Astrocyte (in vitro differentiated cells and primary cell): ENCODE measurements around the gene KIF19. TPM values are rescaled to one million over a fixed set of nuclear protein-coding genes. Genes with fewer than 3 reads are reported as not detected.

Experiments
- DNase-seq: peaks from one replicate; pipeline ENCODE4 v3.0.0-alpha.2; 2010; ENCODE audit warnings: low read depth
- FAIRE-seq: peaks from 2 replicates; lab custom pipeline; 2011; peaks lifted over from hg19 to GRCh38; lab: Jason Lieb, UNC
- H2AFZ ChIP-seq: 2 replicates; pipeline ENCODE4 v1.6.0; 2012; ENCODE audit warnings: low read depth, low read length, inconsistent platforms
- H3K27ac ChIP-seq: 2 replicates; pipeline ENCODE4 v1.5.1; 2011; ENCODE audit warnings: low read depth, low read length, inconsistent platforms
- H3K27me3 ChIP-seq: 2 replicates; pipeline ENCODE4 v1.6.0; 2011; ENCODE audit warnings: low read length, inconsistent platforms; ENCODE audit not compliant: insufficient read depth
- H3K36me3 ChIP-seq: 2 replicates; pipeline ENCODE4 v1.5.1; 2011; ENCODE audit warnings: low read length, inconsistent platforms; ENCODE audit not compliant: insufficient read depth
- H3K4me1 ChIP-seq: 2 replicates; pipeline ENCODE4 v1.5.1; 2011; ENCODE audit warnings: low read length, inconsistent platforms; ENCODE audit not compliant: insufficient read depth
- H3K4me2 ChIP-seq: 2 replicates; pipeline ENCODE4 v1.6.0; 2012; ENCODE audit warnings: low read length, inconsistent platforms
- H3K4me3 ChIP-seq: 2 replicates; pipeline ENCODE4 v1.5.1; 2011; ENCODE audit warnings: low read depth, mild to moderate bottlenecking, low read length, inconsistent platforms; ENCODE audit not compliant: insufficient read depth
- H3K79me2 ChIP-seq: 2 replicates; pipeline ENCODE4 v1.6.0; 2012; ENCODE audit warnings: mild to moderate bottlenecking, low read length, inconsistent platforms; ENCODE audit not compliant: insufficient read depth
- H3K9ac ChIP-seq: 2 replicates; pipeline ENCODE4 v1.6.0; 2012; ENCODE audit warnings: mild to moderate bottlenecking, low read length, inconsistent platforms
- H3K9me3 ChIP-seq: 2 replicates; pipeline ENCODE4 v1.5.1; 2012; ENCODE audit warnings: low read depth, mild to moderate bottlenecking, low read length, inconsistent platforms; ENCODE audit not compliant: insufficient read depth
- H4K20me1 ChIP-seq: 2 replicates; pipeline ENCODE4 v1.6.0; 2012; ENCODE audit warnings: low read length, inconsistent platforms; ENCODE audit not compliant: insufficient read depth
- H3K27ac Mint-ChIP-seq: one replicate; pipeline ENCODE4 v1.8.0; 2021; ENCODE audit warnings: mild to moderate bottlenecking, mixed read lengths; ENCODE audit not compliant: unreplicated experiment
- H3K27me3 Mint-ChIP-seq: one replicate; pipeline ENCODE4 v1.8.0; 2021; ENCODE audit warnings: low read depth, mixed read lengths; ENCODE audit not compliant: unreplicated experiment
- H3K36me3 Mint-ChIP-seq: one replicate; pipeline ENCODE4 v1.8.0; 2021; ENCODE audit warnings: low read depth, mixed read lengths; ENCODE audit not compliant: unreplicated experiment
- H3K4me1 Mint-ChIP-seq: one replicate; pipeline ENCODE4 v1.8.0; 2021; ENCODE audit warnings: low read depth, mixed read lengths; ENCODE audit not compliant: unreplicated experiment
- H3K4me3 Mint-ChIP-seq: one replicate; pipeline ENCODE4 v1.8.0; 2021; ENCODE audit warnings: mild to moderate bottlenecking, moderate library complexity, mixed read lengths; ENCODE audit not compliant: unreplicated experiment
- H3K9me3 Mint-ChIP-seq: one replicate; pipeline ENCODE4 v1.8.0; 2021; ENCODE audit warnings: mild to moderate bottlenecking, mixed read lengths; ENCODE audit not compliant: unreplicated experiment
- EZH2 ChIP-seq: IDR thresholded peaks from 2 replicates; pipeline ENCODE4 v1.6.1; 2012; ENCODE audit warnings: mild to moderate bottlenecking, low read length, inconsistent platforms; ENCODE audit not compliant: insufficient read depth
- total RNA-seq: library from RNA; stranded (reverse); gene quantifications from 2 replicates; pipeline ENCODE4 v1.2.1, GENCODE V29; 2021
- TF ChIP-seq, protein P1 (sequence below): IDR thresholded peaks from 2 replicates; pipeline ENCODE4 v1.5.1; 2011; ENCODE audit warnings: low read depth, mild to moderate bottlenecking, inconsistent platforms, low read length, moderate library complexity; ENCODE audit not compliant: insufficient read depth

Gene KIF19
- total RNA-seq, 1 donor from 2014 or later, result not detected

GRCh38 chr17:74383141-74383540, 57.1 kb downstream of the KIF19 start:
- H3K4me3 Mint-ChIP-seq, result no peak overlapping the region
- H3K9ac ChIP-seq, result no peak overlapping the region
- peaks cover 6% of the 10 kb centered on the region for H3K4me1 Mint-ChIP-seq
- no peaks in the 10 kb centered on the region for H3K4me1 ChIP-seq
- H3K4me2 ChIP-seq, result no peak overlapping the region
- H3K9me3 ChIP-seq, result no peaks in the 10 kb centered on the region
- H3K4me3 ChIP-seq, result no peak overlapping the region
- no peak overlapping the region for H3K27ac Mint-ChIP-seq
- no peak overlapping the region for H3K27ac ChIP-seq
- TF ChIP-seq, protein P1, sequence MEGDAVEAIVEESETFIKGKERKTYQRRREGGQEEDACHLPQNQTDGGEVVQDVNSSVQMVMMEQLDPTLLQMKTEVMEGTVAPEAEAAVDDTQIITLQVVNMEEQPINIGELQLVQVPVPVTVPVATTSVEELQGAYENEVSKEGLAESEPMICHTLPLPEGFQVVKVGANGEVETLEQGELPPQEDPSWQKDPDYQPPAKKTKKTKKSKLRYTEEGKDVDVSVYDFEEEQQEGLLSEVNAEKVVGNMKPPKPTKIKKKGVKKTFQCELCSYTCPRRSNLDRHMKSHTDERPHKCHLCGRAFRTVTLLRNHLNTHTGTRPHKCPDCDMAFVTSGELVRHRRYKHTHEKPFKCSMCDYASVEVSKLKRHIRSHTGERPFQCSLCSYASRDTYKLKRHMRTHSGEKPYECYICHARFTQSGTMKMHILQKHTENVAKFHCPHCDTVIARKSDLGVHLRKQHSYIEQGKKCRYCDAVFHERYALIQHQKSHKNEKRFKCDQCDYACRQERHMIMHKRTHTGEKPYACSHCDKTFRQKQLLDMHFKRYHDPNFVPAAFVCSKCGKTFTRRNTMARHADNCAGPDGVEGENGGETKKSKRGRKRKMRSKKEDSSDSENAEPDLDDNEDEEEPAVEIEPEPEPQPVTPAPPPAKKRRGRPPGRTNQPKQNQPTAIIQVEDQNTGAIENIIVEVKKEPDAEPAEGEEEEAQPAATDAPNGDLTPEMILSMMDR, result no peak
- TF ChIP-seq EZH2, result no peak
- H3K27me3 ChIP-seq, result no peaks in the 10 kb centered on the region
- H3K79me2 ChIP-seq, result no peaks in the 10 kb centered on the region
- no peaks in the 10 kb centered on the region for H3K36me3 ChIP-seq
- DNase-seq (no peak), FAIRE-seq (no peak)
- H3K9me3 Mint-ChIP-seq, result no peaks in the 10 kb centered on the region
- H4K20me1 ChIP-seq, result no peaks in the 10 kb centered on the region
- no peak overlapping the region for H2AFZ ChIP-seq
- H3K27me3 Mint-ChIP-seq, result peaks cover 23% of the 10 kb centered on the region
- H3K36me3 Mint-ChIP-seq, result no peaks in the 10 kb centered on the region

DNA sequence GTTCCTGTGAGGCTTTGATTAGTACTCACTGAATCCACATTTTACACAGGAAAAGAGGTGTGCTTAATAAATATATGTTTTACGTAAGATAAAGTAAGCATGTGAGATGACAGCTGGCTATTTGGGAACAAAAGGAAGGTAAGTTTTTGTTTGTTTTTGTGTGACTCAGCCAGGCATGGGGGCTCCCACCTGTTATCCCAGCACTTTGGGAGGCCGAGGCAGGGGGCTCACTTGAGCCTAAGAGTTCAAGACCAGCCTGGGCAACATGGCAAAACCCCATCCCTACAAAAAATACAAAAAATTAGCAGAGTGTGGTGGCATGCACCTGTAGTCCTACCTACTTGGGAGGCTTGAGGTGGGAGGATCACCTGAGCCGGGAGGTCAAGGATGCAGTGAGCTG, 59.2 kb downstream of the KIF19 start:
- Histone ChIP-seq H3K4me2 (no peak overlapping the region), H3K36me3 (no peaks in the 10 kb centered on the region), H3K4me1 (no peaks in the 10 kb centered on the region), H3K79me2 (no peaks in the 10 kb centered on the region), H3K9ac (no peak overlapping the region), H3K4me3 (no peak overlapping the region), H3K27me3 (no peaks in the 10 kb centered on the region), H4K20me1 (no peaks in the 10 kb centered on the region), H2AFZ (no peak overlapping the region), H3K27ac (no peak overlapping the region), H3K9me3 (no peaks in the 10 kb centered on the region)
- FAIRE-seq (no peak), DNase-seq (no peak)
- Mint-ChIP-seq H3K36me3 (no peaks in the 10 kb centered on the region), H3K9me3 (no peaks in the 10 kb centered on the region), H3K4me1 (peaks cover 6% of the 10 kb centered on the region), H3K4me3 (no peak overlapping the region), H3K27ac (no peak overlapping the region), H3K27me3 (peaks cover 29% of the 10 kb centered on the region)
- TF ChIP-seq EZH2, result no peak
- TF ChIP-seq, protein P1, result no peak

DNA sequence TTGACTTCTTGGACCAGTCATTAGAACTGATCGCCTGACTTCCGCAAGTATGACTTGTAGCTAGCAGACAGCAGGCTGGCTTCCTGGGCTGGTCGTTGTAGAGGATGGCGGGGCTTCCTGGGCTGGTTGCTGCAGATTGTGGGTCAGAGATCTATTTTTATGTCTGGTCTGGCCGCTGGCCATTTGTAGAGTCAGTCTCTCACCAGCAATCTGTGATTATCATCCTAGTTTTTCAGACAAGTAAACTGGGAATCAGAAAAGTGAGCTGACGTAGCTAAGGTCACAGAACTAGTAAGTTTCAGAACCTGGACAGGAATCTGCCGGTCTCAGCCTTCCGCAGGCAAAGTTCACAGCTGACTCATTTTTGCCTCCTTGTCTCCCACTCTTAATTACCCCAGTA, 60.4 kb downstream of the KIF19 start:
- H3K9me3 Mint-ChIP-seq, result no peaks in the 10 kb centered on the region
- H3K4me3 Mint-ChIP-seq, result no peak overlapping the region
- H3K27ac ChIP-seq, result no peak overlapping the region
- peaks cover 33% of the 10 kb centered on the region for H3K27me3 Mint-ChIP-seq
- H3K9ac ChIP-seq, result no peak overlapping the region
- no peaks in the 10 kb centered on the region for H4K20me1 ChIP-seq
- no peak overlapping the region for H2AFZ ChIP-seq
- H3K27ac Mint-ChIP-seq, result no peak overlapping the region
- no peak overlapping the region for H3K4me3 ChIP-seq
- no peaks in the 10 kb centered on the region for H3K36me3 Mint-ChIP-seq
- DNase-seq (peak; percentile 51), FAIRE-seq (no peak)
- no peaks in the 10 kb centered on the region for H3K4me1 ChIP-seq
- no peaks in the 10 kb centered on the region for H3K27me3 ChIP-seq
- peaks cover 6% of the 10 kb centered on the region for H3K4me1 Mint-ChIP-seq
- H3K4me2 ChIP-seq, result no peak overlapping the region
- no peaks in the 10 kb centered on the region for H3K9me3 ChIP-seq
- no peaks in the 10 kb centered on the region for H3K79me2 ChIP-seq
- no peaks in the 10 kb centered on the region for H3K36me3 ChIP-seq
- TF ChIP-seq, protein P1, result no peak
- no peak for TF ChIP-seq EZH2
